GM18519 (cell line): ENCODE measurements around the gene HSPG2.

Experiments used
- ATAC-seq: cut with Tn5 transposase; IDR thresholded peaks from one replicate; pipeline ENCODE4 v1.9.1; 2021; ENCODE audit warnings: mild to moderate bottlenecking, moderate library complexity; ENCODE audit not compliant: unreplicated experiment, low FRiP score

The HSPG2 gene

DNA sequence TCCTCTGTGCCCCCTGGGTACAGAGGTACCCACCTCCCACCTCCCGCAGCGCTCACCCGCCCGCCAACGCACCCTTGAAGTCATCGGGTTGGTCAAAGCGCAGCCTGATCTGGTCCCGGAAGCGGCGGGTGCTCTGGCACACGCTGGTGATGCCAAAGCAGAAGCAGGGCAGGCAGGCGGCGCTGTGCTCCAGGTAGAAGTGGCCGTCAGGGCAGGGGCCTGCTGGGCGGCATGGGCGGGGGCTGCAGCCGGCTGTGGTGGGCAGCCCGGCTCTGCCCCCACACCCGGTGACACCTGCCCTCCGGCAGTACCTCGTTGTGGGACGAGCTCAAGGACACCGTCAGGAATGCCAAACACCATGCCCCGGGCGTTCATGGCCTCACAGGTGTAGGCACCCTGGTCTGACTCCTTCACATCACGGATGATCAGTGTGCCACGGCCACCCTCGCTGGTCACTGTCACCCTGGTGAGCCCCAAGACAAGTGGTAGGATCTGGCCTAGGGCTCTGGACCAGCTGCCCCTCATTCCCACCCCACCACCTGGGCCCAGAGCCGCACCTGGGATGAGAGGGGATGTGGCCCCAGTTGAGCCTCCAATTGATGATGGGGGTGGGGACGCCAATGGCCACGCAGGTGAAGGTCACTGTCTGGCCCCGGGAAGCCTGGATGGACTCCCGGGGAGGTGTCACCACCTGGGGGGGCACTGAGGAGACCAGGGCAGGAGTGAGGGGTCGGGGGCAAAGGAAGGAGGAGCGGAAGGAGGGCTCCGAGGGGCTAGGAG lies 52.5 kb downstream of the HSPG2 start:
- no peak for ATAC-seq

DNA sequence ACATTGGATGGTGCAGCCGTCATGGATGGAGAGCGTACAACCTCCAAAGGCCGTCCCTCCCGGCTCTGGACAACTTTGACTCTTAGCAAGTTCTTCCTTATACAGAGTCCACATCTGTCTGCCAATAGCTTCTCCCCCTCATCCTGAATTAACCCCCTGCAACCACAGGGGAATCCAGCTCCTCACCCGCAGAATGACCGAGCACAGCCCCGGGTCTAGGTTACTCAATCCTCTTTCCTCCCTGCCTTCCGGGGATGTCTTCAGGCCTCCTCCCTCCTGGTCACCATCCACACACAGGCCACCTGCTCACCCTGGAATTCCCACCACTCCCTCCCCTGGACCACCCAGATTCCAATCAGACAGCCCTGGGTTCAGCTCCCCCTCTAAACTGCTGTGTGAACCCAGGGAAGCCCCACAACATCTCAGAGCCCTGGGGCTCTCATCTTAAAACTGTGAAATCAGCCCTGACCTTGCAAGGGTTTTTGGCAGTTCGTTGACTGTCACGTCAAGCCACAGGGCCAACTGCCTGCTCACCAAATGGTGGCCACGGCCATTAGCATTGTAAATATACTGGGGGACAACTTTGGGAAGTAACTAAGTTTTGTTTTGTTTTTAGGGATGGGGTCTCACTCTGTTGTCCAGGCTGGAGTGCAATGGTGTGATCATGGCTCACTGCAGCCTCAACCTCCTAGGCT lies 54.2 kb downstream of the HSPG2 start:
- no peak for ATAC-seq

DNA sequence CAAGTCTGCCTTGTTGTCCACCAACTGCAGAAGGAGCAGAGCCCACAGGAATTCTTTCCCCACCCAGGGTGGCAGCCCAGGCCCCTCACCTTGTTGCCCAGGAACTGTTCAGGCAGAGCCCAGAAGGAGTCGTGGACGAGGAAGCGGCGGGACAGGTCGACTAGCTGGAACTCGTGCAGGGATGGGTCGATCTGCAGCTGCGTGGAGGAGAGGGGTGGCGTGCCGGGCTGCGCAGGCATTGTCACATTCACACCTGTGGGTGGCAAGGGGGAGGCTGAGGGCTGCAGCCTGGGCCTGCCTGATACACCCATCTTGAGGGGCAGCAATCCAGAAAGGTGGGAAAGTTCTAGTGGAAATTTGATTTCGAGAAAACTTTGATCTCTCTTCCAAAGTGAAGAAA lies 55.9 kb downstream of the HSPG2 start:
- ATAC-seq: no peak

DNA sequence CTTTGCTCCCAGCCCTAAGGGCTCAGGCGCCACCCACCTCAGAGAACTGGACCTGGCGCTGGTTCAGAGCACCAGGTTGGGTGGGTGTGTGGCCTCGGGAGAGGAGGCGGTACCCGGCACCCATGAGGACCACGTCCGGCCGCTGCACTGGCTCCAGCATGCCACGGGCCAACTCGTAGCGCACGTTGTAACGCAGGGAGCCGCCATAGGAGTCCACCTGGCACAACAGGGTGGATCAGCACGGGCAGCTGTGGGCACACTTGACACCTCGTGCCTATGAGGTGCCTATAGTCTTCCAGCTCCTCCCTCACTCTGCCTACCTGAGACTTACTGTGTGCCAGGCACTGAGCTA lies 56.5 kb downstream of the HSPG2 start:
- no peak for ATAC-seq

DNA sequence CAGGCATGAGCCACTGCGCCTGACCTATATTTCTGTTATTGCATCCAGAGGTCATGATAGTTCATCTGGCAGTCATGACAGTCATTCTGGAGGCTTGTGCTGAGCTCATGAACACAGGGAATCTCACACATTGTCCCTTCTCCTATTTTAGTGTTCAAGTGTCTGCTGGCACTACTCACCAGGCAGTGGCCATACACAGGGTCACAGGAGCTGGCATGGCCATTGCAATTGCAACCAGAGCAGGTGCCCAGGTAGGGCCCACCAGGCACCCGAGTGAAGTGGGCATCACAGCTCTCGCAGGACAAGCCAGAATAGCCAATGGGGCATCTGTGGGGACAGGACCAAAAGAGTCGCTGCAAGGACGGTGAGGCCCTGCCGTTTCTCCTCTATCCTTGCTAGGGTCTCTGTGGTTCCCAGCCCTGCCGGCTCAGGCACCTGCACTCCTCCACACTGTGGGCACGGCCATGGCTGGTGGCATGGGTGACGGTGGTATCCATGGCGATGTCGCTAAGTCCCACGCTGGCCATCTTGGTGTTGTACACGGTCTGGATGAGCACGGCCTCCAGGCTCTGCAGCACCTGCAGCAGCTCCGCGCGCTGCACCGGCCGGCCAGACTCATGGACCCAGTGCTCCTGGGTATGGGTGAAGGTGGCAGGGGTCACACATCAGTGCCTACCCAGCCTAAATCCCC lies 57.0 kb downstream of the HSPG2 start:
- ATAC-seq: no peak

DNA sequence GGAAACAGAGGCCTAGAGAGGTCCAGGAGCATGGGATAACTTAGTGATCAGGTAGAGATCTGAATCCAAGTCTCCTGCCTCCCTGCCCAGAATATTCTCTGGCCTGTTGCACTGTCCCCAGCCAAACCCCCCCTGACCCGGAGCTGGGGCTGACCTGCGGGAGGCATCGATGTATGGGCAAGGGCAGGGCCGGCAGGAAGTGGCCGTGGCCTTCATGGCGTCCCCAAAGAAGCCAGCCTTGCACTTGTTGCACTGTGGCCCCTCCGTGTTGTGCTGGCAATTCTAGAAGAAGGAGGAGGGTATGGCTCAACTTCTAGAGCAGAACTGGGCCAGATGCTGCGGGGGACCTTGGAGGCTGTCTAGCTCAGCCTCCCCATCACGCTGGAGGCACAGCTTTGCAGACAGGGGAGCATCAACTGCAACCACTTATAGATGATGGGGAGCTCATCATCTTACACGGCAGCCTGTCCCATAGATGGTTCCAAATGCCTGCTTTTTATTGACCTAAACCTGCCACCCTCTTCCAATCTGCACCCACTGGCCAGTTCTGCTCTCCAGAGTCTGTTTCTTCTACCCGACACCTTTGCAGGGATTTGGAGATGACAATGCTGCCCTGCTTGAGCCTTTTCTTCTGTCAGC lies 58.2 kb downstream of the HSPG2 start:
- ATAC-seq: no peak

DNA sequence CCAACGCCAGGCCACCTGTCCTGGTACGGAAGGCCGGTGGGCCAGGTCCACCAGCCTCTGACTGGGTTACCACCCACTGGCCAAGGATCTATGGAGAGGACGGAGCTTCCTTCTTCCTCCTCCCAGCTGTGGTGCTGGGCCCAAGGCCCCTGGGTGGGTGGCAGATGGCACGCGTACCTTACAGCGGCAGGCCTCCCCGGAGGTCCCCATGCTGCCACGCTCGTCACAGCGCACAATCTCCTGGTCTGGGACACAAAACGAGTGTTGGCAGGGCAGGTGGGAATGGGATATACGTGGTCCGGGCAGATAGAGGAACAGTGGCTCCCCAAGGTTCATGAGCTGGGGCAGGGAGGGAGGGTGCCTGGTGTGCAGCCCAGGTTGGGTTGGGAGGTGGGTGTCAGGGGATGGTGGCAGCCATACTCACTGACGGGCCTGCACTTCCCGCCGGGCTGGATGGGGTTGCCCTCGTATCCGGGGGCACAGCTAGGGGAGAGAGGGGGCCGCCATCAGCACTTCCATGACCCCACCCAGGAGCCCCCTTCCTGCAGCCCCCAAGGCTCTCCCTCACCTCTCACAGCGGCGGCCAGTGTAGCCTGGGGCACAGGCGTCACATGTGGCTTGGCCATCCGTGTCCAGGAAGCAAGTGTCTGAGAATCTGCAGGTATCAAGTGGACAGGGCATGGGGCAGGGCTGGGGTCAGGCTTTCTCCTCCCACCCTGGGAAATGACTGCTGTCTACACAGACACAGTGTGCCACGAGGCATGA lies 58.9 kb downstream of the HSPG2 start:
- no peak for ATAC-seq

DNA sequence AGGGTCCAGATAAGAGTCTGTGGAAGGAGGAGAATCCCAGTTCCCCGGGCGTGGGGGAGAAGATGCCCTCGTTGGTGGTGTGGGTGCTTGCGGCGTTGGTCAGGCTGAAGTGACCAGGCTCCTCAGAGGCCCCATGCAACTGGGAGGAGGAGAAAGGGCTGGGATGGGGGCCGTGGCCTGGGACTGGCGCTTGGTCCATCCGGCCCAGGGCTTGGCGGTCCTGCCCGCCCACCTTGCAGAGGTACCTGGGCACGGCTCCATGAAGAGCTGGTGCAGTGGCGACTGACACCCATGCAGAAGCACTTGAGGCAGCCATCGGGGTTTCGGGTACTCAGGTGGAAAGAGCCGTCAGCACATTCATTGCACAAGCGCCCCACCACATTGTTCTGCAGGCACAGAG lies 60.8 kb downstream of the HSPG2 start:
- ATAC-seq: no peak

DNA sequence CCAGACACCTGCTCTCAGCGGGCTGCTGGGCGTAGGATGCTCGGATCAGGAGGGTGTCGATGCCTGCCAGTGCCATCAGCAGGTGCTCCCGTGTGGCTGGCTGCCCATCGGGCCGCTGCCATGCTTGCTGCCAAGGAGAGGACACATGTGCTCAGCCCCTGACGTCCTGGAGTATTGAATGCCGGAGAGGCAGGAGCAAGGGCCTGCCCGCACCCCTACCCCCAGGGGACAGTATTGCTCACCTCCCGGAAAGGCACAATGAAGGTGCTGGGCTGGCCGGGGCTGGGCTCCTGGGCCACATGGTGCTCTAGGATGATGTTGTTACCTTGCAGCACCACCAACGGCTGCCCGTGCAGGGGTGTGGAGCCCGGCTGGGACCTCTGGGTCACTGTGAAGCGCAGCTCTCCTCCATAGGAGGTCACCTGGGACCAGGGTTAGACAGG lies 61.5 kb downstream of the HSPG2 start:
- no peak for ATAC-seq

DNA sequence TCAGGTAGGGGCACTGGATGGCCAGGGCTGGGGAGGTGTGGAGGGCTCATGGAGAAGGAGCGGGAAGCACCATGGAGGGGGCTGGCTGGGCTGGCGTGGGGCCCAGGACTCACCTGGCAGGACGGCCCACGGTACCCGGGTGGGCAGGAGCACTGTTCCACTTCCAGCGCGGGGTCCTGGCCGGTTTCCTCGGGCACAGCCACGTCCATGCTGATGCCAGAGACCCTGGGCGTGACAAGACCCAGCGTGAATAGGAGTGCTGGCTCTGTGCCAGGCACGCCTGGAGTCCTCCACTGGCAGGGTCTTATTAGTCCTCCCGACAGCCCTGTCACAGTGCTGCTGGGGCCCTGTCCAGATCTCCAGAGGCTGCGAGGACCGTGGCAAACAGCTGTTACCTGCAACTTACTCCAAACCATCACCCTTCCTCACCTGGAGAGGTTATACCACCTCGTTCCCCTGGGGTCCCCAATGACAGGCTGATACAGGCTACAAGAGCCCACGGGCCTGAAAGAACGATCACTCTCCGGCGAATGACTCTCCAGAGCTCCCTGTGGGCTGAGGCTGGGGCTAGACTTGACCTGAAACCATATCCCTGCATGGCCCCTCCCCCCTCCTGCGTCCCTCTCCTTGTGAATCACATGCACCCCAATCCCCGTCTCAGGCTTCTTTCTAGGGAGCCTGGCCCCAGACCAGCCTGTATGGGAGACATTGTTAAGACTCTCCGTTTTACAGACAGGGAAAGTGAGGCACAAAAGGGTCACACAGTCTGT lies 62.1 kb downstream of the HSPG2 start:
- no peak for ATAC-seq

DNA sequence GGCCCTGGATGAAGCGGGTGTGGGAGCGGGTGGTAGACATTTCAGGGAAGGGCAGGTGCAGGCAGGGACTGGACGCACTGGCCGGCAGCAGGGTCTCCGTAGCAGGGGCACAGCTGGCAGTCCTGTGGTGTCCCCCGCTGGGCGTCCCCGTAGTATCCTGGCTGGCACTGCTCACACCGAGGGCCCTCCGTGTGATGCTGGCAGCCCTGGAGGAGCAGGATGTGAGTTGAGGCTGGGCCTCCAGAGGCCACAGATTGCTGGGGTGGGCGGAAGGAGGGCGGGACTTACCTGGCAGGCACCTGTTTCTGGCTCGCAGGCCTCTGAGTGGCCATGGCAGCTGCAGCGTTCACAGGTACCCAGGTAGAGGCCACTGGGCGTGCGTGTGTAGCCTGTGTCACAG lies 62.8 kb downstream of the HSPG2 start:
- ATAC-seq: no peak

DNA sequence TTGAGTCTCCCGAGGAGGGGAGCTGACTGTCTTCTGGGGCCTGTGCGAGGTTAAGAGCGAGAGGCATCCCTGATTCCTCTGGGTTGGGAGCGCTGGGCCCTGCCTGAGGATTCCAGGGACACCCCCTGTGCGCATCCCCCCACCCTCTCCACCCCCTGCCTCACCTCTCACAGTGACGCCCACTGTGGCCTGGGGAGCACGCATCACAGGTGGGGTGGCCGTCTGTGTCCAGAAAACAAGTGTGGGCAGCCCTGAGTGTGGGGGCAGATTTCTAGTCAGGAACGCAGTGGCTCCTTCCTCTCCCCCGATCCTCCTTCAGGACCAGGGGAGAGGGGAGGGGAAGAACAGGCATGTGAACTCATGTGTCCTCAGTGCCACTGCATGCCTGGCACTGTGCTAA lies 63.3 kb downstream of the HSPG2 start:
- no peak for ATAC-seq

DNA sequence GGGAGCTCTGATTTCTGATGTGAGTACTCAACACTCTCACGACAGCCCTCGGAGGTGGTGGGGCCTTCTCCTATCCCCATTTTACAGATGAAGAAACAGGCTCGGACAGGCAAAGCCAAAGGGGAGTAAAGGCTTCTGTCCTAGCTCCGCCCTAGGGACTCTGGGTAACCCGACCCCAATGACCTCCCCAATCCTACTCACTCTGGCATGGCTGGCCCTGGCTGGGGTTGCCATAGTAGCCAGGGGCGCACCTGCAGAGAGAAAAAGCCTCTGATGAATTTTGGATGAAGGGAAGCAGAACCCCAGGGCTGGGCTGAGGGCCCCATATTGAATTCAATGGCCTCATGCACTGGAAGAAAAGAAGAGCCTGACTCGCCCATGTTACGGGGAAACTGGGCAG lies 63.9 kb downstream of the HSPG2 start:
- no peak for ATAC-seq

DNA sequence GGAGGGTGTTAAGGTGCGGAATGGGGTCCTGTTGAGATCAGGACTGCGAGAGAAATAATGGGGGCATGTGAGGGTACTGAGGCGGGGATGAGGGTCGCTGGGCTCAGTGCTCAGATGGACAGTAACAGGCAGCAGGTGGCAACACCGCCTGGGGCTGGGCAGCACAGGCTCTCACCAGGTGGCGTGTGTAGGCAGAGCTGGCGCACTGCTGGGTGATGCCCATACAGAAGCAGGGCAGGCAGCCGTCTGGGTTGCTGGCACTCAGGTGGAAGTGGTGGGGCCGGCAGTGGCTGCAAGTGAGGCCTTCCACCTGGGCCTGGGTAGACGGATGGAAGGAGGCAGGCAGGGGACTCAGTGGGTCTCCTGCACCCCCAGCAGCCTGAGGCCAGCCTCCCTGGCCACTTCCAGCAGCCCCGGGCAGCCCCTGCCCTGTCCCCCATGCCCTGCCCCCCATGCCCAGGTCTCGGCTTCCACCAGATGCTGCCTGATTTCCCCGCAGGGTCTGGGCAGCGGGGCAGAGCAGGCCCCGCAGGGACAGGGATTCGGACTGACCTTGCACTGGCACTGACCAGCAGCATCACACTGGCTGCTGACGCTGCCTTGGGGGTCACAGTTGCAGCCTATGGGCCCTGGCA lies 64.5 kb downstream of the HSPG2 start:
- no peak for ATAC-seq

DNA sequence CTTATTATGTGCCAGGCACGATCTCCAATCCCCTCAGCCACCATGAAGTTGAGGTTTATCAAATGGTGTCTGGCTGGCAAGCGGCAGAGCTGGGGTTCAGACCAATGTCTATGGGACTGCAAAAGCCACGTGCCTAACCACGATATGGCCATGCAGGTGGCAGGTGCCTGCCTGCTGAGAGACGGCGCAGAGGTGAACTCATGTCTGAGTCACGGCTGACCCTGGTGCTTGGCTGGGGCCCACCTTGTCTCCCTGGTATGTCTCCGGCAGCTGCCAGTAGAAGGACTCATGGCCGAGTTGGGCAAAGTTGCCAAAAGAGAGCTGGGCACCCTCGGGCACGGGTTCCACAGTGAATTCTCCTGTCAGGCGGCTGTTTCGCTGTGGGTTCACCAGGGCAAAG lies 65.2 kb downstream of the HSPG2 start:
- no peak for ATAC-seq

DNA sequence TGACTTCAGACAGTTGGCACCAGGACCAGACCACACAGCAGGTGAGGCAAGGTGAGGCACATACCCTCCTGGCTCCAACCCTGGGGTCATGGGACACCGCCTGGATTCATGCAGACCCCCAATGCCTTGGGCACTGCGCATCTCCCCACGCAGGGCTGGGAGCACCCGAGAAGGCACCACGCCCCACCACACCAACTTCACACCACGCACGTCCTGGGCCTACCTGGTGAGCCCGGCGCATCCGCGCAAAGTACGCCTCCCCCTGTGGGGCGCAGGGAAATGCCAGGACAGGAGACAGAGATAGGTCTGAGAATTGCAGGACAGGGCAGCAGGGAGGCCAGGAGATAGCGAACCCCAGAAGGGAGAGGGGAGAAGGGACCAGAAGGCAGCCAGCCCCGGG lies 66.5 kb downstream of the HSPG2 start:
- ATAC-seq: no peak

DNA sequence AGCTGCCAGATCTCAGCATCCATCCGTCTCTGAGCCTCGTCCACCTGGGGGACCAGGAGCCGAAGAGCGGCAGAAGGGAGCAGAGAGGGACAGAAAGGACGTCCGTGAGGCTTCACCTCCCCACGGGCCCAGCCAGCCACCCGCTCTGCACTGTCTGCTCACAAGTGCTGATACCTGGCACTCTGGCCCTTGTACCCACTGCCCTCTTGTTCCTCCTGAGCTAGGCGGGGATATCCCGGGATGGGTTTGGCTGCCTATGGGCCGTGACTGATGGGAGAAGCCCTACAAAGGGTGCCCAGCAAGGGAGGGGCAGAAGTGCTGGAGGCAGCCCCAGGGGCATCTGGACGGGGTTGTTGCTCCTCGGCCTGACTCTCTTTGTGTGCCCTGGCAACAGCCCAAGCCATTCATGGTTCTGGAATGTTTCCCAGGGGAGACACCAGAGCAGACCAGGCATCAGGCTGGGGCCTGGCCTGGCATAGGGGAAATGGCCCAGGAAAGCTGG lies 67.4 kb downstream of the HSPG2 start:
- ATAC-seq: no peak

DNA sequence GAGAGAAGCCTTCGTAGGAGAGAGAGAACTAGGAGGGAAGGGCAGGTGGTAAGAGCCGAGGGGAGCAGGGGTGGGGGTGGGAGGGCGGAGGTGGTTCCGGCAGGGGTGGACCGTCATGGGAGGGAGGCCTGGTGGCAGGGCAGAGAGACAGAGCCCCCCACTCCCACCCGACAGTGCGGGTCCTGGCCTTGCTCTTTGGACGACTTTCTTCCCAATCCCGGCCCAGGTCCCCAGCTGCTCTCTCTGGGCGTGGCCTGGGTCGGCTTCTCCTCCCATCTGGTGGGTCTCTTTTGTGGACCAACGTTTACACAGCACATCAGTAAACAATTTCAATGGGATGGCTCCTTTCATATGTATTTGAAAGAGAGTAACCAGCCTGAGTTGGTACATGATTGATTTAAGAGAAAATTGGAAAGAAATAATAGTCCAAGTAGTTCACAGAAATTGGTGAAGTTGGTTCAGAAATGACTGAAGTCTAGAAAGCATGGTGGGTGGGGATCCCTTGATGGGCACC lies 68.1 kb downstream of the HSPG2 start:
- no peak for ATAC-seq

DNA sequence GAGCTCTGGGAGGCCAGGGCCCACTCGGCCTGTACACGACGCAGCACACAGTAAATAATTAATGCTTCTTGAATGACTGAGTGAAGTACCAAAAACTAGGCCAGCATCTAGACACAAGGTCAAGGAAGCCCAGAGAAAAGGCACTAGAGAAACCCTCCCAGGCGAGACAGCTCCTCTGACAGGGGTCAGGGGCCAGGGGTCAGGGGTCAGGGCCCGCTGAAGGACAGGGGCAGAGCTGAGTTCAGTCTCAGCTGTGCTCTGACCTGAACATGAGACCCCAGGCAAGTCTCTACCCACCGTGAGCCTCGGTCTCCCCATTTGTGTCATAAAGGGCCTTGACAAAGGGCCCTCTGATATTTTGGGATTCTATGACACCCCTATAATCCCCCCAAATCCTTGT lies 68.6 kb downstream of the HSPG2 start:
- no peak for ATAC-seq
